HCT116 (cell line): Measurements from ENCODE around the gene NMD3.

Experiments
- CEBPB ChIP-seq: IDR thresholded peaks from 2 replicates; pipeline ENCODE4 v1.6.1; 2012; ENCODE audit warnings: low read depth
- CTCF ChIP-seq, 3 experiments: fragments of 200-600 bp in 1 of 3; sonication (generic) in 1 of 3; IDR thresholded peaks in 2 of 3; conservative IDR thresholded peaks in 1 of 3; 2 replicates each; pipeline ENCODE4 v1.5.1; 2012 to 2017; ENCODE audit warnings: low read depth in 2 of 3, low read length in 2 of 3, antibody characterized with exemption in 1 of 3, borderline replicate concordance in 1 of 3, control low read depth in 1 of 3, mild to moderate bottlenecking in 1 of 3, mixed read lengths in 1 of 3, mixed run types in 1 of 3, moderate library complexity in 1 of 3; ENCODE audit not compliant: insufficient read depth in 1 of 3
- EZH2 ChIP-seq: fragments of 200-600 bp; sonication (generic); IDR thresholded peaks from 2 replicates; pipeline ENCODE4 v1.6.1; 2017; ENCODE audit warnings: antibody characterized with exemption, mixed run types
- FOSL1 ChIP-seq: IDR thresholded peaks from 2 replicates; pipeline ENCODE4 v1.6.1; 2012; ENCODE audit warnings: low read depth
- JUND ChIP-seq: IDR thresholded peaks from 2 replicates; pipeline ENCODE4 v1.6.1; 2012
- POLR2A ChIP-seq: IDR thresholded peaks from 2 replicates; pipeline ENCODE4 v1.7.0; 2011; ENCODE audit warnings: borderline replicate concordance; ENCODE audit not compliant: insufficient read depth, insufficient read length; ENCODE audit errors: extremely low read depth
- SP1 ChIP-seq: IDR thresholded peaks from 2 replicates; pipeline ENCODE4 v1.6.1; 2012; ENCODE audit warnings: low read depth
- YY1 ChIP-seq: IDR thresholded peaks from 2 replicates; pipeline ENCODE4 v1.6.1; 2011; ENCODE audit warnings: low read length, low read depth, moderate library complexity, mild to moderate bottlenecking; ENCODE audit not compliant: insufficient replicate concordance; ENCODE audit errors: extremely low read depth

GRCh38 chr3:161293381-161293780 is 72.3 kb downstream of the NMD3 start:
- TF ChIP-seq CTCF (IDR thresholded peaks at IDR 0.05 in 2 of 3, conservative IDR thresholded peaks at IDR 0.05 in 1 of 3; ENCODE audit: borderline replicate concordance in 1 of 3, insufficient read depth in 1 of 3, low read depth in 2 of 3, low read length in 2 of 3) (no peak), EZH2 (no peak), JUND (no peak), YY1 (no peak), CEBPB (no peak), POLR2A (no peak), SP1 (no peak), FOSL1 (no peak)
